ENCODE measurements around the gene PCDH1.
A peak's percentile ranks its signal among the peaks of the same experiment; 100 is the strongest.
"Not testable (repeated sequence)": the region's sequence is repeated elsewhere in the genome, so short reads cannot be mapped to it uniquely, and the experiment has no call there.

Gene PCDH1

DNA sequence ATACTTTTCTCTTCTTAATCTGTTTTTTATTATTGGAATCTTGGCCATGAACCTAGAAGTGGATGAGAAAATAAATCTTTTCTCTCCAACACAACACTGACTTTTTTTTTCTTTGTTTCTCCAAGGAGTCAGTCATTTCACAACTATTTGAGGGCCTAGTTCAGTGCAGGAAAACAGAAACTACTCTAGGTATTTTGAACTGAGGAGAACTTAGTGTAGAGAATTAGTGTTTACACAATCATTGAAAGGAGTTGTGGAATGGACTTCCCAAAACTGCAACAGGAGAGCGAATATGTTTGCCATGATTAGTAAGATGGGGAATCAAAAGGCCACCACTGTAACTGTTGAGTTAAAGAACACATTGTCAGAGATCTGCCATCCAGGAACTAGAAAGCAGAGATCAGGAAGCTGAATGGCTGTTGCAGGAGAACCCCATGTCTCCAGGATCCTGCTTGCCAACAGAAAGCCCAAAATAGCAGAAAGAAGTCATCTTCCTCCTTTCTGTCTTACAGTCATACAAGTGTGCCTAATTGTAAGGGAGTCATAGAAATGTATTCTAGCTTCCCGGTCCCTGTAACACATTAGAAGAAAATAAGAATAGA, 20.3 kb upstream of the PCDH1 start:
- DNase-seq (ENCODE audit: low read depth, low spot score), result no peak

- no peak for DNase-seq (ENCODE audit: low read depth, low spot score)
These were observed 19.2 kb upstream of the PCDH1 start for GRCh38 chr5:141897425-141897824.

GRCh38 chr5:141890429-141890828, 12.2 kb upstream of the PCDH1 start:
- DNase-seq (ENCODE audit: low read depth, low spot score), result not testable (repeated sequence)

DNA sequence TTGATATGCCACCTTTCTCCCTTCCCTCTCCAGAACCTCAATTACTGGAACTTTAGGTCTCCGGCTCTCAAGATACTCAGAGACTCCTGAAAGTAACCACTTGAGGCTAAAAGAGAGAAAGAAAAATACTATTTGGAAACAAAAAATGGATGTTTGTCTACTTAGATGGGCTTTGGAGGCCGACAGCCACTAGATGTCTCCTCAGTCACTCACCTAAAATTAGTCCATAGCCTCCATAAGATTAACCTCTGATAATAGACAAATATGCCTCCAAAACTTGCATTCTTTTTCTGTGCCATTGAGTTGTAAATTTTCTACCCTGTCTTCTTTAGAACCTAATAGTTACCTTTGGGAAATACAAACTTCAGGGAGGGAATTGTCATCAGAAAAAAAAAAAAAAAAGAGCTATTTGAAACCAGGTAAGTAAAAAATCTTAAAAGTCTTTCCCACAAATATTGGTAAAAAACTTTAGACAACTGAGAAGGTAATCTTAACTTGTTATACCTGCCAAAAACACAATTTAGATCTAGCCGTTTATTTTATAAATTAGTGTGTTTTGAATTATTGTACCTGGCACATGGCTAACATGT, 11.2 kb upstream of the PCDH1 start:
- no peak for DNase-seq (ENCODE audit: low read depth, low spot score)

GRCh38 chr5:141883892-141884318, 5.7 kb upstream of the PCDH1 start:
- no peak for DNase-seq (ENCODE audit: low read depth, low spot score)

DNA sequence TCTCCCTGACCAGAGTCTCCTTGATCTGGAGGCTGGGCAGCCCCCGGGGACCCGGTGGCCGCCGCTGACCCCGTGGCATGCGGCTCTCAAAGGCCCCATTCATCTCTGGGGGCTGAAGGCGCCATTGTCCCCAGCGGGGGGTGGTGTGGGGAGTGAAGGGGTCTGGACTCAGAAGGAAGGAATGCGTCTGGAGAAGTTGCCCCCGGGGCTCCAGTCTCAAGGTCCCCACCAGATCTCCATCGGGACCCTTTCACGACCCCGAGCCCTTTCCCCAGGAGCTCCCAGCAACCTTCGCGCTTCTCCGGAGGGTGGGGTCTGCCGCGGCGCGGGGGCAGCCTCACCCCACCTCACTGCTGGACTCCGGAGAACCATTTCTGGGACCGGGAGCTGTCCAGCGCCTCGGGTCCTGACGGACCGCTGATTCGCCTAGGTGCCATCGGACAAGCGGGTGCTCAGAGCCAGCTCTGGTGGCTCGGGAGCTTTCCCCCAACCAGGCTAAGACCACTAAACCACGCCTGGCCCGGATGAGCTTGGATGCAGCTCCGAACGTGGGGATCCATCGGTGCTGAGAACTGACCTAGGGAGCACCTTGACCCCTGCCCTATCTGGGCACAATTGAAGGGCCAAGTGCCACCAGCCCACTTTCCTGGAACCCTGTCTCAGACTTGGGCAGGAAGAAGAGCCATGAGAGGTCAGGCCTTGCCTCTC, 5.1 kb upstream of the PCDH1 start:
- DNase-seq (ENCODE audit: low read depth, low spot score), result no peak

DNA sequence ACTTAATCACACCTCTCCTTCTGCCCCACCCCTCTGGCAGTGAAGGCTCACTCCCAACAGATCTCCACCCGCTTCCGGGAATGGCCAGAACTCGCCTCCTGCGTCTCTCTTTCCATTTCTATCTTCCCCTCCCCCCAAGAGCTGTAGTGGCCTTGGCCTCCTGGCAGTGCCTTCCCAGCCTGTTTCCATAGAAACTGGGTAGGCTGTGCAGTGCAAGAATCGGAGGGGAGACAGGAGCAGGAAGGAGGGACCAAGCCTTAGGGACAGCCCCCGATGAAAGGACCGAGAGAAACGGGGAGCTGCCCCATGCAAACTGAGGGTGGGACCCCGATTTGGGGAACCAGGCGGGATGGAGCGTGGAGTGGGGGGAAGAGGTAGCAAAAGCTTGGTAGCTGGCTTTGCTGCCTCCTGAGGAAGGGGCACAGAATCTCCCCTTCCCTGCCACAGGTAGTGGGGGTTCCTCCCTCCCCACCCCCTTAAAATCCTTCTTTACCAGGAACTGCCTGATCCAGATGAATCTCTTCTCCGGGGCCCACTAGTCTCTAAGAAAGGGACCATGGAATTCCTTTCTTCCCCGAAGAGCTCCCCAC, 4.5 kb upstream of the PCDH1 start:
- DNase-seq (ENCODE audit: low read depth, low spot score), result no peak

GRCh38 chr5:141881886-141882285, 3.7 kb upstream of the PCDH1 start:
- no peak for DNase-seq (ENCODE audit: low read depth, low spot score)

GRCh38 chr5:141880961-141881801, 3.0 kb upstream of the PCDH1 start:
- no peak for DNase-seq (ENCODE audit: low read depth, low spot score)

GRCh38 chr5:141879941-141880738, 1.9 kb upstream of the PCDH1 start:
- DNase-seq (ENCODE audit: low read depth, low spot score), result no peak

DNA sequence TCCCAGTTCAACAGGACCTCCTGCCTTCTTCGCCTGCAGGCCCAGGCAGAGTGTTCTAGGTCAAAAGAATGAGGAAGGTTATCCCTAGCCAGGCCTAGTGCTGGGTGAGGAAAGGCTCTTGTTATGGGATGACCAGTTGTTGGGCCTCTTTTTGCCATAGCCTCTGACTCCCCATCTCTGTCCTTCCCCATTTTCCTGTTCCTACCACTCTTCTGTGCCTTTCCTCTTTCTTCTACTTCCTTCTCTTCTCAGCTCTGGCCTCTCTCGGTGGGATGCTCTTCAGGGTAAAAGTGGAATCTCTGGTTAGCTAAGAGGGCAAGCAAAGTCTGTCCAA, 1.2 kb upstream of the PCDH1 start:
- no peak for DNase-seq (ENCODE audit: low read depth, low spot score)

- DNase-seq (ENCODE audit: low read depth, low spot score), result peak; percentile 80
These were observed 658 bp upstream of the PCDH1 start for GRCh38 chr5:141878711-141879425.

GRCh38 chr5:141877356-141878185, 639 bp downstream of the PCDH1 start:
- no peak for DNase-seq (ENCODE audit: low read depth, low spot score)

DNA sequence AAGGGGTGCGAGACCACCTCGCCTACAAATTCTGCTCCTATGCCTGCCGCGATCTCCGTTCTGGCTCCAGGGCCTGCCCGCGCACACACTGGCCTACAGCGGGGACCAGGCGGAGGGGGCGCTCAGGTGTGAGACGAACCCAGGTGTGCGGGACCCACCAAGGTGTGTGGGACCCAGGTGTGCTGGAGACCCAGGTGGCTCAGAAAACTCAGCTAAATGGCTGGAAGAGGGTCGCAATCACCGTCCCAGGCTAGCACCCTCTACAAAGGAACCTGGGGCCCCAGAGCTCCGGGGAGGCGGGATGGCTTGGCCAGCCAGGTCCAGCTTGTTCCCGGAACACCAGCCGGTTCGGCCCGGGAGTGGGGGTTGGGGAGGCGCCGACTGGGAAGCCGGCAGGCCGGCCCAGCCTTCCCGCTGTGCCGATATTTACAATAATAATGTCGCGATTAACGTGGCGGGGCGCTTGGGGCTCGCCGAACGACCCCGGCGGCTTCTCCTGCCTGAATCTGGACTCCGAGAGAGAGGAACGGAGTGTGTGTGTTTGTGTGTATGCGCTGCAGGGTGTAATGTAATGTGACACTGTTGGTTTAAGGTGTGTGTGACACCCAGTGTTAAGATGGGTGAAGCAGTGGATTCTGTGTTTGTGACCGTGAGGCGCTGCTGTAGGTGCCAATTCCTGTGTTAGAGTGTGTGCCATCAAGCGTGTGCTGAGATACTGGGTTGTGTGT, 1.4 kb downstream of the PCDH1 start:
- DNase-seq (ENCODE audit: low read depth, low spot score), result no peak

GRCh38 chr5:141875795-141876627, 2.2 kb downstream of the PCDH1 start:
- no peak for DNase-seq (ENCODE audit: low read depth, low spot score)

- no peak for DNase-seq (ENCODE audit: low read depth, low spot score)
These were observed 3.0 kb downstream of the PCDH1 start for GRCh38 chr5:141875022-141875740.

DNA sequence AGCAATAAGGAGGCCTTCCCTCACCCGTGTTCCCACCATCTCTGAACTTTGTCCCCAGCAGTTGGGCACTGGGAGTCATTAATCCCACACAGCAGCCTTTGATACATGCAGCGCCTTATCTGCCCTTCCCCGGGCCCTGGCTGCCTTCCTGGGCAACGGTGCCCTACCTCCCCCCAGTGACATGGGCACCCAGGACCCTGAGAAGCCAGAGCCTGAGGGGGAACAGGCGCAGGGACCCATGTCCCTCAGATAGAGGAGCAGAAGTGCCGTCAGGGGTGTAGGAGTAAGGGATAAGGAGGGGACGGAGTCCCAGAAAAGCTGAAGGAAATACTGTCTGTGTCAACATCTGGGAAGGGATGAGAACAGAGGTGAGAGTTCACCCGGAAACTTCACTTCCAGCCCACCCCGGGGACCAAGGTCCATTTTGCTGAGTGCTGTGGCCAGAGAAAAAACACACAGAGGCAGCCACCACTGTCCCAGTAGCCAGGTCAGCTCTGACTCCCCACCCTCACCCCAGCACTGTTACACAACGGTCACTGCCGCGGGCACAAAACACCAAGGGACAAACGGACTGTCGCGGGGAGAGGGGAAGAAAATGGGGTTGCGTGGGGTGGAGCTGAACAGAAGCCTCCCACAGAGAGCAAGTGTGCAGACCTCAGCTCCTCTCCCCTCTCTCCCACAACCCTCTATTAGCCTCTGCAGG, 3.8 kb downstream of the PCDH1 start:
- DNase-seq (ENCODE audit: low read depth, low spot score), result no peak
